ENCODE data around the gene PUS7L.

PUS7L gene, protein sequence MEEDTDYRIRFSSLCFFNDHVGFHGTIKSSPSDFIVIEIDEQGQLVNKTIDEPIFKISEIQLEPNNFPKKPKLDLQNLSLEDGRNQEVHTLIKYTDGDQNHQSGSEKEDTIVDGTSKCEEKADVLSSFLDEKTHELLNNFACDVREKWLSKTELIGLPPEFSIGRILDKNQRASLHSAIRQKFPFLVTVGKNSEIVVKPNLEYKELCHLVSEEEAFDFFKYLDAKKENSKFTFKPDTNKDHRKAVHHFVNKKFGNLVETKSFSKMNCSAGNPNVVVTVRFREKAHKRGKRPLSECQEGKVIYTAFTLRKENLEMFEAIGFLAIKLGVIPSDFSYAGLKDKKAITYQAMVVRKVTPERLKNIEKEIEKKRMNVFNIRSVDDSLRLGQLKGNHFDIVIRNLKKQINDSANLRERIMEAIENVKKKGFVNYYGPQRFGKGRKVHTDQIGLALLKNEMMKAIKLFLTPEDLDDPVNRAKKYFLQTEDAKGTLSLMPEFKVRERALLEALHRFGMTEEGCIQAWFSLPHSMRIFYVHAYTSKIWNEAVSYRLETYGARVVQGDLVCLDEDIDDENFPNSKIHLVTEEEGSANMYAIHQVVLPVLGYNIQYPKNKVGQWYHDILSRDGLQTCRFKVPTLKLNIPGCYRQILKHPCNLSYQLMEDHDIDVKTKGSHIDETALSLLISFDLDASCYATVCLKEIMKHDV

DNA sequence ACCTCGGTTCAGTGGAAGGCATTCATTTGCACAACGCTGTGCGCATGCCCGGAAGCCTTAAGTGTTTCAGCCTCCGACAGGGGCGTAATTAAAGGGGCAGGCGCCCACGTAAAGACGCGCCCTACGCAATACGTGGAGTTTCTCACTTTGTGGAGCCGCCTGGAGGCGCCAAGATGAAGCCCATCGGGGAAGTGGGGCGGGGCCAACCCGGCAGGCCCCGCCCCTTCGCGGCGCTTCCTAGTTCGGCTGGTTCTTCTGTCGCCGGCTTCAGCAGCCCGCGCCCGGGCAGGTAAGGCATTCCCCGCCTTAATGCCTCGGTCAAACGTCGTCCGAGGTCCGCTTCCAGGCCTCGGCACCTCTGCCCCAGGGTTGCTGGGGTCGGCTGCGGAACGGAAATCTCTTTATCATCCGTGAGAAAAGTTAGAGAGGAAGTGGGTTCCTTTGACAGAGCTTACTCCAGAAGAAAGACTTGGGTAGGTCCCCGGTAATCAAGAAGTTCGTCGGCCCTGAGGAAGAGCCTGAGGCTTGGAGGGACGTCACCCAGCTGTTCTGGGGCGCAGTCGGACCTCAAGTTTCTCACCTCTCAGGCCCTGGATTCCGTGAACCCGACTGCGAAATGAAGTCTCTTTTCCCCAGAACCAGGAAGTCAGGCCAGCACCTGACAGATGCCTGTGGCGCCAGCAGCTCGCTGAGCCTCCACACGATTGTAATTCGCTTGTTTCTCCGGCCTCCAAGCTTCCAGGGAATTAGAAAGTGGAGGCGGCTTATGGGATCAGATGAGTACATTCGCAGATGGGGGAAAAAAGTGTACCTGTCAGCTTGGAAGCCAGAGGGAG lies at the start of gene PUS7L, which contains the start of gene IRAK4:
Gene PUS7L (minus strand): TSS at position 63 of the 836 bp plus-strand sequence. CDS start 3,545 bp downstream, outside the sequence.
Gene IRAK4 (plus strand): TSS at position 224 of the 836 bp plus-strand sequence. CDS start 9,161 bp downstream, outside the sequence.
- POLR2A ChIA-PET, result interaction anchor here (0.6 kb wide), 1 partner anchor 31 kb away, joined by 5 read pairs; no protein-coding TSS in a partner anchor
- CTCF ChIA-PET, result interaction anchor here (0.6 to 1.9 kb wide), 6 partner anchors 9 to 545 kb away, joined by 3 to 8 read pairs (median 4); no protein-coding TSS in a partner anchor
- Histone ChIP-seq H3K4me1 (ENCODE audit: control insufficient read depth, insufficient read depth, low read length) (0 out of 2 replicates have a peak, but pooled peaks cover 2% of the 10 kb centered on the region), H3K4me3 (ENCODE audit: low read depth, low read length) (peak within 1 kb of the TSS; percentile 69), H3K36me3 (ENCODE audit: control insufficient read depth in 2 of 2, insufficient read depth in 1 of 2, low read length in 2 of 2) (peaks cover 3 to 13% of the 10 kb centered on the region in 2 experiments; a peak in 2 of 3 replicates), H3K9me3 (ENCODE audit: control insufficient read depth, insufficient read depth, low read depth, low read length) (no peaks in the 10 kb centered on the region), H3K27ac (ENCODE audit: extremely low read depth, low read depth, low read length) (peak within 1 kb of the TSS; percentile 60)
- TF ChIP-seq, protein P1, sequence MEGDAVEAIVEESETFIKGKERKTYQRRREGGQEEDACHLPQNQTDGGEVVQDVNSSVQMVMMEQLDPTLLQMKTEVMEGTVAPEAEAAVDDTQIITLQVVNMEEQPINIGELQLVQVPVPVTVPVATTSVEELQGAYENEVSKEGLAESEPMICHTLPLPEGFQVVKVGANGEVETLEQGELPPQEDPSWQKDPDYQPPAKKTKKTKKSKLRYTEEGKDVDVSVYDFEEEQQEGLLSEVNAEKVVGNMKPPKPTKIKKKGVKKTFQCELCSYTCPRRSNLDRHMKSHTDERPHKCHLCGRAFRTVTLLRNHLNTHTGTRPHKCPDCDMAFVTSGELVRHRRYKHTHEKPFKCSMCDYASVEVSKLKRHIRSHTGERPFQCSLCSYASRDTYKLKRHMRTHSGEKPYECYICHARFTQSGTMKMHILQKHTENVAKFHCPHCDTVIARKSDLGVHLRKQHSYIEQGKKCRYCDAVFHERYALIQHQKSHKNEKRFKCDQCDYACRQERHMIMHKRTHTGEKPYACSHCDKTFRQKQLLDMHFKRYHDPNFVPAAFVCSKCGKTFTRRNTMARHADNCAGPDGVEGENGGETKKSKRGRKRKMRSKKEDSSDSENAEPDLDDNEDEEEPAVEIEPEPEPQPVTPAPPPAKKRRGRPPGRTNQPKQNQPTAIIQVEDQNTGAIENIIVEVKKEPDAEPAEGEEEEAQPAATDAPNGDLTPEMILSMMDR (tag by site-specific recombination; IDR thresholded peaks at IDR 0.05), result peak; percentile 82
- TF ChIP-seq, protein P2, sequence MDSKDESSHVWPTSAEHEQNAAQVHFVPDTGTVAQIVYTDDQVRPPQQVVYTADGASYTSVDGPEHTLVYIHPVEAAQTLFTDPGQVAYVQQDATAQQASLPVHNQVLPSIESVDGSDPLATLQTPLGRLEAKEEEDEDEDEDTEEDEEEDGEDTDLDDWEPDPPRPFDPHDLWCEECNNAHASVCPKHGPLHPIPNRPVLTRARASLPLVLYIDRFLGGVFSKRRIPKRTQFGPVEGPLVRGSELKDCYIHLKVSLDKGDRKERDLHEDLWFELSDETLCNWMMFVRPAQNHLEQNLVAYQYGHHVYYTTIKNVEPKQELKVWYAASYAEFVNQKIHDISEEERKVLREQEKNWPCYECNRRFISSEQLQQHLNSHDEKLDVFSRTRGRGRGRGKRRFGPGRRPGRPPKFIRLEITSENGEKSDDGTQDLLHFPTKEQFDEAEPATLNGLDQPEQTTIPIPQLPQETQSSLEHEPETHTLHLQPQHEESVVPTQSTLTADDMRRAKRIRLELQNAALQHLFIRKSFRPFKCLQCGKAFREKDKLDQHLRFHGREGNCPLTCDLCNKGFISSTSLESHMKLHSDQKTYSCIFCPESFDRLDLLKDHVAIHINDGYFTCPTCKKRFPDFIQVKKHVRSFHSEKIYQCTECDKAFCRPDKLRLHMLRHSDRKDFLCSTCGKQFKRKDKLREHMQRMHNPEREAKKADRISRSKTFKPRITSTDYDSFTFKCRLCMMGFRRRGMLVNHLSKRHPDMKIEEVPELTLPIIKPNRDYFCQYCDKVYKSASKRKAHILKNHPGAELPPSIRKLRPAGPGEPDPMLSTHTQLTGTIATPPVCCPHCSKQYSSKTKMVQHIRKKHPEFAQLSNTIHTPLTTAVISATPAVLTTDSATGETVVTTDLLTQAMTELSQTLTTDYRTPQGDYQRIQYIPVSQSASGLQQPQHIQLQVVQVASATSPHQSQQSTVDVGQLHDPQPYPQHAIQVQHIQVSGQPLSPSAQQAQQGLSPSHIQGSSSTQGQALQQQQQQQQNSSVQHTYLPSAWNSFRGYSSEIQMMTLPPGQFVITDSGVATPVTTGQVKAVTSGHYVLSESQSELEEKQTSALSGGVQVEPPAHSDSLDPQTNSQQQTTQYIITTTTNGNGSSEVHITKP (tag by site-specific recombination; IDR thresholded peaks at IDR 0.05), result peak; percentile 62; the same call in 1 of the 2 replicates
- TF ChIP-seq, protein P3, sequence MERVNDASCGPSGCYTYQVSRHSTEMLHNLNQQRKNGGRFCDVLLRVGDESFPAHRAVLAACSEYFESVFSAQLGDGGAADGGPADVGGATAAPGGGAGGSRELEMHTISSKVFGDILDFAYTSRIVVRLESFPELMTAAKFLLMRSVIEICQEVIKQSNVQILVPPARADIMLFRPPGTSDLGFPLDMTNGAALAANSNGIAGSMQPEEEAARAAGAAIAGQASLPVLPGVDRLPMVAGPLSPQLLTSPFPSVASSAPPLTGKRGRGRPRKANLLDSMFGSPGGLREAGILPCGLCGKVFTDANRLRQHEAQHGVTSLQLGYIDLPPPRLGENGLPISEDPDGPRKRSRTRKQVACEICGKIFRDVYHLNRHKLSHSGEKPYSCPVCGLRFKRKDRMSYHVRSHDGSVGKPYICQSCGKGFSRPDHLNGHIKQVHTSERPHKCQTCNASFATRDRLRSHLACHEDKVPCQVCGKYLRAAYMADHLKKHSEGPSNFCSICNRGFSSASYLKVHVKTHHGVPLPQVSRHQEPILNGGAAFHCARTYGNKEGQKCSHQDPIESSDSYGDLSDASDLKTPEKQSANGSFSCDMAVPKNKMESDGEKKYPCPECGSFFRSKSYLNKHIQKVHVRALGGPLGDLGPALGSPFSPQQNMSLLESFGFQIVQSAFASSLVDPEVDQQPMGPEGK (tag by site-specific recombination; IDR thresholded peaks at IDR 0.05), result 0 out of 2 replicates have a peak, but pooled peaks have one; percentile 29
- peak; percentile 63 for TF ChIP-seq ZBTB20 (tag by site-specific recombination; IDR thresholded peaks at IDR 0.05)
- TF ChIP-seq SP7 (tag by site-specific recombination; IDR thresholded peaks at IDR 0.05), result peak; percentile 24; the same call in 1 of the 2 replicates
- 0 out of 2 replicates have a peak, but pooled peaks have one; percentile 7 for TF ChIP-seq ZNF501 (tag by site-specific recombination; IDR thresholded peaks at IDR 0.05)
- TF ChIP-seq ZNF654 (tag by site-specific recombination; IDR thresholded peaks at IDR 0.05; ENCODE audit: low read depth), result peak; percentile 29
- TF ChIP-seq SP2 (tag by site-specific recombination; IDR thresholded peaks at IDR 0.05), result peak; percentile 85
- TF ChIP-seq PRDM1 (tag by site-specific recombination; IDR thresholded peaks at IDR 0.05), result peak; percentile 87
- peak; percentile 83 for TF ChIP-seq EGR2 (tag by site-specific recombination; IDR thresholded peaks at IDR 0.05; ENCODE audit: low read depth)
- 0 out of 2 replicates have a peak, but pooled peaks have one; percentile 42 for TF ChIP-seq ZNF561 (tag by site-specific recombination; IDR thresholded peaks at IDR 0.05; ENCODE audit: borderline replicate concordance)
- TF ChIP-seq ZXDB (tag by site-specific recombination; IDR thresholded peaks at IDR 0.05), result peak; percentile 74; the same call in 1 of the 2 replicates
- peak; percentile 38; the same call in 1 of the 2 replicates for TF ChIP-seq IKZF3 (tag by site-specific recombination; IDR thresholded peaks at IDR 0.05)
- TF ChIP-seq ZNF621 (tag by site-specific recombination; IDR thresholded peaks at IDR 0.05), result no peak
- TF ChIP-seq KLF8 (tag by site-specific recombination; IDR thresholded peaks at IDR 0.05), result 0 out of 2 replicates have a peak, but pooled peaks have one; percentile 37
- TF ChIP-seq ZBTB1 (tag by site-specific recombination; IDR thresholded peaks at IDR 0.05), result no peak
- TF ChIP-seq, protein P4, sequence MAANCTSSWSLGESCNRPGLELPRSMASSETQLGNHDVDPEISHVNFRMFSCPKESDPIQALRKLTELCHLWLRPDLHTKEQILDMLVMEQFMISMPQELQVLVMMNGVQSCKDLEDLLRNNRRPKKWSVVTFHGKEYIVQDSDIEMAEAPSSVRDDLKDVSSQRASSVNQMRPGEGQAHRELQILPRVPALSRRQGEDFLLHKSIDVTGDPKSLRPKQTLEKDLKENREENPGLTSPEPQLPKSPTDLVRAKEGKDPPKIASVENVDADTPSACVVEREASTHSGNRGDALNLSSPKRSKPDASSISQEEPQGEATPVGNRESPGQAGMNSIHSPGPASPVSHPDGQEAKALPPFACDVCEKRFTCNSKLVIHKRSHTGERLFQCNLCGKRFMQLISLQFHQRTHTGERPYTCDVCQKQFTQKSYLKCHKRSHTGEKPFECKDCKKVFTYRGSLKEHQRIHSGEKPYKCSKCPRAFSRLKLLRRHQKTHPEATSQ (tag by site-specific recombination; IDR thresholded peaks at IDR 0.05), result no peak
- peak; percentile 58 for TF ChIP-seq ZNF335 (tag by site-specific recombination; conservative IDR thresholded peaks at IDR 0.05)
- TF ChIP-seq ZNF394 (tag by site-specific recombination; IDR thresholded peaks at IDR 0.05; ENCODE audit: borderline replicate concordance), result peak; percentile 31; the same call in 1 of the 2 replicates
- peak; percentile 85 for TF ChIP-seq ZNF629 (tag by site-specific recombination; IDR thresholded peaks at IDR 0.05)
- TF ChIP-seq KLF9 (tag by site-specific recombination; IDR thresholded peaks at IDR 0.05; ENCODE audit: low read depth), result peak; percentile 55; the same call in 1 of the 2 replicates
- no peak for TF ChIP-seq ZNF138 (tag by site-specific recombination; IDR thresholded peaks at IDR 0.05; ENCODE audit: borderline replicate concordance)
- TF ChIP-seq, protein P5, sequence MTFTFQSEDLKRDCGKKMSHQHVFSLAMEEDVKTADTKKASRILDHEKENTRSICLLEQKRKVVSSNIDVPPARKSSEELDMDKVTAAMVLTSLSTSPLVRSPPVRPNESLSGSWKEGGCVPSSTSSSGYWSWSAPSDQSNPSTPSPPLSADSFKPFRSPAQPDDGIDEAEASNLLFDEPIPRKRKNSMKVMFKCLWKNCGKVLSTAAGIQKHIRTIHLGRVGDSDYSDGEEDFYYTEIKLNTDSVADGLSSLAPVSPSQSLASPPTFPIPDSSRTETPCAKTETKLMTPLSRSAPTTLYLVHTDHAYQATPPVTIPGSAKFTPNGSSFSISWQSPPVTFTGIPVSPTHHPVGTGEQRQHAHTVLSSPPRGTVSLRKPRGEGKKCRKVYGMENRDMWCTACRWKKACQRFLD (tag by site-specific recombination; IDR thresholded peaks at IDR 0.05), result no peak
